GM04503 (cell line): ENCODE data around the gene ANKS1B.
"Not testable (repeated sequence)": the region's sequence is repeated elsewhere in the genome, so short reads cannot be mapped to it uniquely, and the experiment has no call there.

Experiments used
- DNase-seq: peaks from one replicate; pipeline ENCODE4 v3.0.0-alpha.2; 2012; ENCODE audit warnings: low read depth

The ANKS1B gene

DNA sequence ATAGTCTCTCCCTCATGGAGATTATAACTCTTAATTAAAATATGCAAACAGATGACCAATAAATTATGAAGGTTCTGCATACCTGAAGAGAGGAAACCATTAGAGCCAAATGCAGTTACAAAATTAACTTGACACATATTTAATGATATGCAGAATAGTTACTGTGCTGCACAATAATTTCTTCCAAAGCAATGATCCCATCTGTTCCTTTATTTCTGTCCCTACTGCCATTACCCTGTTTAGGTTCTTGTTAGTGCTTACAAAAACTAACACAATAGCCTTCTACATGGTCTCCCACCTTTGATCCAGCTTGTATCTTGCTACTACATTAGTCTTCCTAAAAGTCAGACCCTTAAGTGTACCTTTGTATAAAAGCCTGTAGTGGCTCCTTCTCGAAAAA lies 928.5 kb downstream of the ANKS1B start:
- DNase-seq: no peak

DNA sequence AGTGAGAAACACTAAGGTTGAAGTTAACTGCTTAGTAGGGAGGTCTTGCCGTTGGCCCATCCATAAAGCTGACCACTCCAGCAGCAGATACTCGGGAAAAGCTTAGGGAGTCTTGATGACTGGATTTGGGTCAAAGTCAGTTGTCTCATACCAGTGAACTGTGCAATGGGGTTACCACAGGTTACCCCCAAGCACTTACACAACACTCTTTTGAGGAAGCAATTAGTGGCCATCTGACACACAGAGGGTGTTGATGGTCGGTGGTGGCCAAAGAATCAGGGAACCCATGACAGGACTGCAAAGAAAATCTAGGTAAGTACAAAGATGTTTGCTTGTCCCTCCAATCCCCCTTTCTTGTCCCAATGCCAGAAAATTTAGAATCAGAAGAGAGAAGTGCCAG lies 929.4 kb downstream of the ANKS1B start:
- no peak for DNase-seq

DNA sequence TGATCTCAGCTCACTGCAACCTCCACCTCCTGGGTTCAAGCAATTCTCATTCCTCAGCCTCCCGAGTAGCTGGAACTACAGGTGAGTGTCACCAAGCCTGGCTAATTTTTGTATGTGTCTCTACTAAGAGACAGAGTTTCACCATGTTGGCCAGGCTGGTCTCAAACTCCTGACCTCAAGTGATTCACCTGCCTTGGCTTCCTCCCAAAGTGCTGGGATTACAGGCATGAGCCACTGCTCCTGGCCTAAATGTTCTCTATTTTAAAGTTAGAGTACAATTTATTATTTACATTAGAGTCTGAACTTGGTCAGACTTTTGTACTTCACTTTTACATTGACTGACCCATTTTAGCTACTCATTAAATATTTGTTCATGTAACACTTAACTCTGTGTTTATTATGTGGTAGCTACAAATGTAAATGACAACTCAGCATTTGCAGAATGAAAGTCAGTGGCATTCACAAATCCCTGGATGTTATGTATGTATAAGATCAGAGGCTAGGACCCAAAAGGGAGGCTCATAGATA lies 930.1 kb downstream of the ANKS1B start:
- DNase-seq: no peak

DNA sequence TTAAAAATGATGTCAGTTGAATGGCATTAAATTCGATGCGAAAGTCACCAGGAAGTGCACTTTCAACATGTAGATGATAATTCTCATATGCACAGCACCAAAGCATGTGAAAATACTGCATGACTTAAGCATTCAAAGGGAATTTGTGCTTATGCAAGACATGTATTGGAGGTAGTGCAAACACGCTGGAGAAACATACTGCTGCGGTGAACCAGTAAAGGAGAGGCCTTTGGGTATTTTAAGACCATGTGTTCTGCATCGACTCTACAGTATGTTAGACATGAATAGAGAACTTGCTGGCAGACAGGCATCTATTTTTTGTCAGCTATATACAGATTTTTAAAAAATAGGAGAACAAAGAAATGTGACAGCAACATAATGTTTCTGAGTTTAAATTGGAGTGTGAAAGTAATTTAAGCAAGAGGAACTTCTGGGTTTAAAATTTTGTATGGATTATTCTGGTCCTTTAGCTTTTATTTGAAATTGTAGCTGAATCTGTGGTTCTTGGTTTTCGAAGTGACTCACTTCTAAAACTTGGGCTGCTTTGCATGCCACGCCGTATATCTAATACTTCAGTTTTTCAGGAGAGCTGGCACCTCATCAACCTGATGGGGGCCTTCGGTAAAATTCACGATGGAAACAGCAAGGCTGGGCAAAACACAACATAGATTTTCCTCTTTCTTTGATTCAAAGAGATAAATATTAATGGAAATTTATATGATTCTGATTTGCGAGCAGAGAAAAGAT lies 930.9 kb downstream of the ANKS1B start:
- DNase-seq: no peak

DNA sequence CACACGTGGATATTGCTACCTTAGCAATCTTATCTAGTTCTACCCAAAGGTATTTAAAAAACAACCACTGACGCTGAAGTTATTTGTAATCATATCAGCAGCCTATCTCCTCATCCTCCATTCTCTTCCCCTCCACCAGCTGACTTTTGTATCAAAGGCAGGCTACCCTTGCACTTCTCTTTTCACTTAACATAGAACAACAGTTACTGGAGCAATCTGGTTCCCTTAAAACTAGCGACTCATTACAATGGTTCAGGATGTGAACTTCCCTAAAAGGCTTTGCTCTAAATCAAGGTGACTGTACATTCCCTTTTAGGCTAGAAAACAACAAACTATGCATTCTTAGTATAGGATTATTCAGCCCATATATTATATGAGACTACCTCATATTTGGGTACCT lies 935.0 kb downstream of the ANKS1B start:
- no peak for DNase-seq

DNA sequence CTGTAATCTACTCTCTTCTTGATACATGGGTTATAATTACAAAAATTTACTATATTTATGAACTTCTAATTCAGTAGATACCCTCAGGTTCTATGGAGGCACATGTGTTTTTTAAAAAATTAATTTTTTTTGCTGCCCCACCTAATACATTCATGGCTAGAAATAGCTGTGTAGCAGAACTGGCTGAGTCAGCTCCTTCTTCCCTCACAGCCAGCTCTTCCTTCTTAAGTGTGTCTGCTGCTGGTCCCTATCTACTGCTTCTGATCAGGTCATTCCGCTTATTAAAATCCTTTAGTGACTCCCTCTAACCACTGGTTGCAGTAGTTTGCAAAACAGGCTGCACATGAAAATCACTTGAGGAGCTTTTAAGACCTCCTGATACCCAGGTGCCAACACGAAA lies 939.6 kb downstream of the ANKS1B start:
- DNase-seq: no peak

DNA sequence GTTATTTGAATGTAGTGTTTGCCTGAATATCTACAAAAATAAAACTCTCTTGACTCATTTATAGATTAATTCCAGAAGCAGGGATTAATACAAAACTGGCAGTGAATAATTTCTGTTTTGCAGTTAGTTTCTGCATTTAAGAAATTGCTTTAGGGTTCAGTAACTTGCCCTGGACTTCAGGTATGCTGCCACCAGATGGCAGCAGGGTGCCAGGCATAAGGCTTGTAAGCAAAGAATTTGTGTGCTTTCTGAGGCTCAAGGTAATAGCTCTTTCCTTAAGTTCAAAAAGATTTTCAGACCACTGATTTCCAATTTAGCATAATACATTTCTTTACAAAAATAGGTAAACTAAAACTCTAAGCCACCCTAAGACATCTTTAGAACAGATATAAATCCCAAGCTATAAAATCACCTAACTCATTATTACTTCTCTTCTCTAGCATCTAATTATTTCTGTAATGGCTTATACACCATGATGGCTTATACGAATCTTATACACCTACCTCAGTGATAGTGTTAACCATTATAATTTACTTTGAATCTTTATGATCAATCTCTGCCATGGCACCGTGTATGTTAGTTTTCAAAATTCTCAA lies 941.3 kb downstream of the ANKS1B start:
- no peak for DNase-seq

DNA sequence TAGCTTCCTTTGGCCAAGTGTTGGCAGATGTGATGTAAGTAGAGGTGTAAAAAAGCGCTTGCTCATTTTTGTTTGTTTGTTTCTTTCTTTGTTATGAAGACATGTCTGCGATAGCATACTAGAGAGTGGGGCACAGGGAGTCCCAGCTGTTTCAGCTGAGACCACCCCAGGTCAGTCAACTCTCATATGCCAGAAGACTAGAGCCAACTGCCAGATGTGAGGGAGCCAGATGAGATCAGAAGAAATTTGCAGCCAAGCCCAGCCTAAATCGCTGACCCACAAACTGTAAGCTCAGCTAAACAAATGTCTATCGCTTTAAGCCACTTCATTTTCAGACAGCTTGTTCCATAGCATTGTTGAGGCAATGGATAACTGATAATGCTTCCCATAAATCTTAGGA lies 942.5 kb downstream of the ANKS1B start:
- no peak for DNase-seq

DNA sequence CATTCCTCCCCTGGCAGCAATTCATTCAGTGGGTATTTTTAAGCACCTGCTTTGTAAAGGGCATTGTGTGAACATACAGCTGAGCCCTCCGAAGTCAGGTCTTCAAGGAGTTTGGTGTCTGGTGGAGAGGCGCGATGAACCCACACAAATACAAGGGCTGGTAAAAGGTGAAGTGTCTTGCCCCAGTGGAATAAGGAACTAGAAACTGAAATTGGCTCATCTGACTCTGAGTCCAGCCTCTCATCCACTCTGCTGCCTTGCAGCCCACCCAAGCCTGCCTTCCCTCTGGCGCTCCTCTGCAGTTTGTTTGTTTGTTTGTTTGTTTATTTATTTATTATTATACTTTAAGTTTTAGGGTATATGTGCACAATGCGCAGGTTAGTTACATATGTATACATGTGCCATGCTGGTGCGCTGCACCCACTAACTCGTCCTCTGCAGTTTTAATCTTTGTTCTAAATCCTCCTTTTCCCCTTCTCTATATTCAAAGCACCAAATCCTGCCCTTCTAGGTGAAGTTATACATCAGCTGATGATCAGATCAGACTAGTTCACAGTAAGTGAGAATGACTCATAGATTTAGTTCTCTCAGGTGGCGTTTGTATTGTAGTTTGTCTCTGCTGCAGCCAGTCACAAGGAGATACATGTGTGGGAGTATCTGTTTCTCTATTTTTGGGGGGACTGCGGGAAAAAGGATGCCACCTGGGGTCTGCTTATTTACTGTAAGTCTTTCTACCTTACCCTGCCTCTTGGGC lies 945.2 kb downstream of the ANKS1B start:
- DNase-seq: no peak

DNA sequence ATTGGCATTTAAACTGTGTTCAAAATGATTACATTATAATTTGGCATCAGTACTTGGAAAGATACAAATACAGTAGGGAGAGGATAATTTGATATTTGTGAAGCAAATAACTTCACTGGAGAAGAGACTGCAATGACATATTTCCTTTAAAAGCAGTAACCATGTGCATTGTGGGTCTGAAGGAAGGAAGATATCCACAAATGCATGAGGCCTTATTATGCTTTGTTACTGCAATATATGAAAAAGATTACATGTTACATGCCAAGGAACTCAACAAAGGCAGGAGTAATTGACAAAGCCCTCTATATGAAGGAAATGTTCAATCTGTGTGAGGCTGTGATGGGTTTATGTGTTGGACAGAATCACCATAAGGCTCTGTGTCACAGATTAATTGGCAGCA lies 948.2 kb downstream of the ANKS1B start:
- no peak for DNase-seq

DNA sequence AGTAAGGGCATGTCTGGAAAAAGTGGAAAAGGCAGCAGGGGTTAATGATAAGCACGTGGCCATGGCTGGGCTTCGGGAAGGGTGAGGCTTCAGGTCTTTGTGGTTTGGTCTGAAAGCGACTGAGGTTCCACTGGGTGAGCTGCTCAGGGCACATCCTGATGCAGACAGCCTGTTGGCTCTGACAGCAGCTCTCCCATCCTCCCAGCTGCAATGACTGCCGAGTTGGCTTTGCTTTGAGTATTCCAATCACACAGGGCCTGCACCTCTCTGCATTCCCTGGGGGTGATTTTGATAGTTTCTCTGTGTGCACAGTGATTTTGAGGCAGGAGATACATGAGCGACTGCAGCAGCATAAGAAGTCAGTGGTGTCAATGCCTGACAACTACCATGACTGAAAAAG lies 948.9 kb downstream of the ANKS1B start:
- no peak for DNase-seq

DNA sequence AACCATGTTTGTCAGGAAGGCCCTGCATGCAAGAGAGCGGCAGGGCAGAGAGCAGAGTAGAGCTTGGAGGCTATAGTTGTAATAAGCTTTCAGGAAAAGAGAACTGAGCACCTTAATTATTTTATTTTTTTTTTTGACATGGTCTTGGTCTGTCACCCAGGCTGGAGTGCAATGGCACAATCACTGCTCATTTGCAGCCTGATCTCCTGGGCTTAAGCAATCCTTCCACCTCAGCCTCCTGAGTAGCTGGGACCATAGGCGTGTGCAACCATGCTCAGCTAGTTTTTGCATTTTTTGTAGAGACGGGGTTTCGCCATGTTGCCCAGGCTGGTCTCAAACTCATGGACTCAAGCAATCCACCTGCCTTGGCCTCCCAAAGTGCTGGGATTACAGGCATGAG lies 950.5 kb downstream of the ANKS1B start:
- DNase-seq: not testable (repeated sequence)

DNA sequence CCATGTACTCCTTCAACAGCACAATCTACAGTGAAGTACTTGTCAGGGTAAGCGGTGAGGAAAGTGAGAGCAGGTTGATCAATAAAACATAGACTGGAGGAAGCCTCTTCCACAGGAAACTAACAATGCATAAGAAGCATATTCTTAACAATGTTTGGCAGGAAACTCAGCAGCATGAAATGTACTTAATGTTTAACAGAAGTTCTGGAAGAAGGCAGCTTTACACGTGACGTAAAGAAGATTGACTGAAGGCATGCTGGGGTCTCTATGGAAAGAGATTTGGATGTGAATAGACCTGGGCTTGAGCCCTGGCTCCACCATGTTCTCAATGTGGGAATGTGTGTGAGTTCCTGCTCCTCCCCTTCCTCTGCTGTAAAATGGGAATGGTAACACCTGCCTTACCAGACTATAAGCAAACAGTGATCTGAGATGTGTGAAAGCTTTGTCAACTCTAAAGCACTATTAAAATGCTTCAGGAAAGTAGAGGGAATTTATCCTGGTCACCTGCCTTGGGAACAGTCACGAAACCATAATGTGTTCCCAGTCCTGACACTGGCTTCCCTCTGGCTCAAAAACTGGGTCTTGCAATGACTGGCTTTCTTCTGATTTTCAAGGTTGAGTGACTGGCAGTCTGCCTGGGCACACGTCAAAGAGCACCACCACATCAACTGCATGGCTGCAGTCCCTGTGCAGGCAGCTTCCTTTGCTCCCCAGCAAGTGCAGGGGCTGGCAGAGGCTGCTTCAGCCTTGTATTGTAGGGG lies 955.0 kb downstream of the ANKS1B start:
- DNase-seq: no peak

DNA sequence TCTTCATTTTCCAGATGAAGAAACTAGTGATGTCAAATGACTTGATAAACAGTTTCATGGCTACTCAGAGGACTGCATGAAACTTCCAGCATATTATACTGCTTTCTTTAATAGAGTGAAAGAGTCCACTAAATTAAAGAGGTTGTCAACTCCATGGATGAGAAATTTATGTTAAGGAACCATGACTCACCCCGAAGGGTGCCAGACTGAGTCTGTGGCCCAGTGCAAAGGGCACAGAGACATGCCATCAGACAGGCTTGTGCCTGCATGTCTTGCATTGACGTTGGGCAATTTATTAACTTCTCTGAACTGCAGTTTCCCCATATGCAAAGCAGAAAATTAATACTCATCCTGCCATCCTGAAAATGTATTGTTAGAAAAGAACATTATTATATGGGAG lies 957.3 kb downstream of the ANKS1B start:
- DNase-seq: no peak

DNA sequence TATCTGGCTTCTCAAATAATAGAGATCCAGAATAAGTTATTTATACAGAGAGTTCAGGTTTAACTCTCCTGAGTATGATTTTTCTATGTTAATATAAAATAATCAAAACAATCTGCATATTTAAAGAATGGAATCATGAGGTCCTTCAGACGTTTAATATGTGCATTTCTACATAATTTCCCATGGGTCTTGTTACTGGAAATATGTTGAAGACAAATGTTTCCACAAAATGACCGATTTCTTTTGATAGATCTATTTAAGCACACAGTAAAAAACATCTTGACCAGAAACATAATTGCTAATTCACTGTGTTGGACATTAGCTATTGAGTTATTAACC lies 957.7 kb downstream of the ANKS1B start:
- DNase-seq: no peak

DNA sequence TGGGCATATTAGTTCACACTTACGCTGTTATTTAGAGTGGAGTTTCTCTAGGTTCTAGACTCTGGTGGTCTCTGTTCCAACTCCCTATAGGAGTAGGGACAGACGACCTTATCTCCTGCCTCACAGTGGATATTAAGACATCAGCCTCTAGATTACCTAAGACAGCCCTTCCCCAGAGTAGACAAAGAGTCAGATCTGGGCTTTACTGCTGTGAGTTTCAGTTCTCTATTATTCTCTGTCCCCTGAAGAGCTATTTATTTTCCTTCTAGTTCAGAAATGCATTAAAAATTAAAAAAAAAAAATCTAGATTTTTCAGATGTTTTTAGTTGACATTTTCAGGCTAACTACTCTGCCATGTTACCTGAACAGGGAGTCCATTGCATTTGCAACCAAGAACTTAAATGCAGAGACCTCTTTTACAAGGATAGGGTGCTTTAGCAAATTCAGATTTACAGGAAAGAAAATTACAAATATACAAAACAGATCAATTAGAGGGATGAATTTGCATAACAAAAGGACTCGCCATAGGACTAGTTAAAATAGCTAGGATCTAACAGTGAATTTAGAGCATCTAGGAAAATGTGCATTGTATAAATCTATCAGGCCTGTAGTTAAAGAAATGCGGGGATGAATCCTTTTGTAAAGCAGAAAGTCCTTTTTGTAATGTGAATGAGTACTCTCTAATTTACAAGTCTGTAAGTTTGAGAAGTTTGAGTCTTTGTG lies 958.2 kb downstream of the ANKS1B start:
- no peak for DNase-seq

DNA sequence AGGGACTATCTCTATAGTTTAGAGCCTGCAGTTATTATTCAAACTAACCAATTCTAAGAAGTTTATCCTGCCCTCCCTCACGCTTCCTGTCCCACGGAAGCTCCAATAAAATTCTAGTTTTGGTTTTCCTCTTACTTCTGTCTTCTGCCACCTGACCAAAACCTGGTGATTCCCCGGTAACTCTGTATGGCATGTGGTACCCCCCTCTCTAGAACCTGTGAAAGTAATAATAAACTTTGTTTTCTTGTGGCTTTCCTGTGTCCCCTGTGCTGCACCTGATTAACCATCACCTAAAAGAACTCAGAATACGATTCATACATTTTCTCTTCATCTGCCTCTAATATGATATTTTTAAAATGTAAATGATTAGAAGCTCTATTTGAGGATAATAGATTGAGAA lies 959.9 kb downstream of the ANKS1B start:
- no peak for DNase-seq

DNA sequence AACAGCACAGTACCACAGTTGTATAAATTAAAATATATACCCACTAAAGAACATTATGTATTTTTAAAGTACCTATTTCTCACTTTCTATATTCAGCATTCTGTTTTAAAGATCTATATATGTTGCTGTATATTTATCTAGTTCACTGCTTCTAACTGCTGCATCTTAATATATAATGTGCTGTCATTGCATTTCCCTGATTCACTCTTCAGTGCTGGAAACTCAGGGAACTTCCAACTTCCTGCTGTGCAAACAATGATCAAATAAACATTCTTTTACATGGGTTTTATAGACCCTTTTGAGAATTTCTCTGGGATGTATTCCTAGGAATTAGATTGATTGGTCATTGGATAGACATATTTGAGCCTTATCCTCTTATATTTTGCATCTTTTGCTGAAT lies 960.5 kb downstream of the ANKS1B start:
- no peak for DNase-seq

DNA sequence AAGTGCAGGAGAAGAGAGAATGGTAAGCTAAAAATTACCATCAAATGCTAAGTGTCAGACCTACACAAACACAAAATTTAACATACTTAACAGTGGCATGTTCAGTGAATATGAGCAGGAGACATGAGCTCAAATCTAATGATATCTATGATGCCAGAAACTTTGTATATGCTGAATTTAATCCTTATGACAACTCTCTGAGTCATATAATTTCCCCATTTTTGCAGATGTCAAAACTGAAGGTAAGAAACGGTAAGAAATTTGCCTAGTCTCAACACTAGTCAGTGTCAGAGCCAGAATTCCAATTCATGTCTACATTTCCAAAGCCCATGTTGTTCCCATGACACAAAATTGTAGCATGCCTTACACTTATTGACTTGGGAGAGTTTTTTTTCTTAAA lies 963.9 kb downstream of the ANKS1B start:
- no peak for DNase-seq

DNA sequence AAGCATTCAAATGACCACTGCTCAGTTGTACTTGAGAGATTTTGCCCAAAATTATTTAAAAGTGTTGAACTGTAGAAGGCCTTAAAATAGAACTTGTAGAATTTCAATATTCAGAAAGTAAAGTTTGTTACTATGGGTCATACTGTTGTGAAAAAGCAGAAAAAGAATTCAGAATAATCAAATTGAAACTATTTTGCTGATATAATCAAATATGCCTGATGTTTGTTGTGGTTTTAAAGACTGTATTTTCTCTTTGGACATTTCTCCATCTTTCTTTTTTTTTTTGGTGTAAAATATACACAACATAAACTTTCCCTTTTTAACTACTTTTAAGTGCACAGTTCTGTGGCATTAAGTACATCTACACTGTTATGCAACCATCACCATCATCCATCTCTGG lies 964.9 kb downstream of the ANKS1B start:
- DNase-seq: no peak

DNA sequence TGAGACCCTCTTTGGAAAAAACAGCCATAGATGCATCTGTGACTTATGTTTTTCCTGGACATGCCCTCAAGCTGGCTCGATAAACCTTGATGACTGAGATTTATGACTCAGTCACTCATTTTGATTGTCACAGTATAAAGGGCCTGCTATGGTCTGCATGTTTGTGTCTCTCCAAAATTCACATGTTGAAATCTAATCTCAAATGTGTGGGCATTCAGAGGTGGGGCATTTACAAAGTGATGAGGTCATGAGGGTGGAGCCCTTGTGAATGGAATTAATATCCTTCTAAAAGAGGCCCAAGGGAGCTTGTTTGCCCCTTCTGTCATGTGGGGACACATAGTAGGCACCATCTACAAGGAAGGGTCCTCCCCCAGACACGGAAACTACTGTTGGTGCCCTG lies 966.8 kb downstream of the ANKS1B start:
- no peak for DNase-seq
